Osteocyte (in vitro differentiated cells): ENCODE results near the gene DHDH. TPM values are rescaled to one million over a fixed set of nuclear protein-coding genes. Genes with fewer than 3 reads are reported as not detected.
"Not testable (repeated sequence)": the region's sequence is repeated elsewhere in the genome, so short reads cannot be mapped to it uniquely, and the experiment has no call there.

ENCODE experiments used
- DNase-seq: peaks from one replicate; pipeline ENCODE4 v3.0.0; 2021; ENCODE audit warnings: mixed read lengths; ENCODE audit not compliant: unreplicated experiment; ENCODE audit errors: extremely low spot score
- H3K27ac Mint-ChIP-seq: one replicate; pipeline ENCODE4 v1.8.0; 2021; ENCODE audit warnings: mild to moderate bottlenecking, mixed read lengths; ENCODE audit not compliant: unreplicated experiment
- H3K27me3 Mint-ChIP-seq: one replicate; pipeline ENCODE4 v1.8.0; 2021; ENCODE audit warnings: mixed read lengths; ENCODE audit not compliant: unreplicated experiment
- H3K36me3 Mint-ChIP-seq: one replicate; pipeline ENCODE4 v1.8.0; 2021; ENCODE audit warnings: mixed read lengths; ENCODE audit not compliant: unreplicated experiment
- H3K4me1 Mint-ChIP-seq: one replicate; pipeline ENCODE4 v1.8.0; 2021; ENCODE audit warnings: mixed read lengths; ENCODE audit not compliant: unreplicated experiment
- H3K4me3 Mint-ChIP-seq: one replicate; pipeline ENCODE4 v1.8.0; 2021; ENCODE audit warnings: mild to moderate bottlenecking, moderate library complexity, mixed read lengths; ENCODE audit not compliant: unreplicated experiment
- H3K9me3 Mint-ChIP-seq: one replicate; pipeline ENCODE4 v1.8.0; 2021; ENCODE audit warnings: mixed read lengths; ENCODE audit not compliant: unreplicated experiment
- total RNA-seq: library from RNA; stranded (reverse); gene quantifications from 2 replicates; pipeline ENCODE4 v1.2.1, GENCODE V29; 2021
- TF ChIP-seq, protein P1 (sequence below): fragments of 200-600 bp; sonication (generic); IDR thresholded peaks from 2 replicates; pipeline ENCODE4 v1.5.0; 2021; ENCODE audit warnings: antibody characterized with exemption, mild to moderate bottlenecking, moderate library complexity

Gene DHDH
- total RNA-seq, 1 donor from 2014 or later, result 0.67 TPM

DNA sequence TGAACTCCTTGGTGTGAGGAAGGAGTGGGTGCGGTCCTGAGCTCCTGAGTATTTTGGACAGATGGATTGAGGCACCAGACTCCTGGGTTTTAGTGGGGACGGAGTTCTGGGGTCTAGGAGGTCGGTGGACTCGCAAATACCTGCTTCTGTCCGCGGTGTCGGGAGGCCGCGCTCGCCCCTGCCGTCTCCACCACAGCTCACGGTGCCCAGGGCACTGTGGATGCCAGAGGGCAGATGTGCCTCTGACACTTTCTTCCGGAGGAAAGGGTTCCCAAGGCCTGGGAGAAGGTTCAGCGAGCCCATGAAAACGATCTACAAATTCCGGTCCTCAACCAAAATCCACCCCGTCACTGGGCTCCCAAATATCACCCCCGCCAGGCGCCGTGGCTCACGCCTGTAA is 38.3 kb upstream of the DHDH start:
- no peaks in the 10 kb centered on the region for H3K27me3 Mint-ChIP-seq
- H3K4me1 Mint-ChIP-seq, result peaks cover 10% of the 10 kb centered on the region
- no peak overlapping the region for H3K4me3 Mint-ChIP-seq
- DNase-seq, result no peak
- no peaks in the 10 kb centered on the region for H3K9me3 Mint-ChIP-seq
- TF ChIP-seq, protein P1, sequence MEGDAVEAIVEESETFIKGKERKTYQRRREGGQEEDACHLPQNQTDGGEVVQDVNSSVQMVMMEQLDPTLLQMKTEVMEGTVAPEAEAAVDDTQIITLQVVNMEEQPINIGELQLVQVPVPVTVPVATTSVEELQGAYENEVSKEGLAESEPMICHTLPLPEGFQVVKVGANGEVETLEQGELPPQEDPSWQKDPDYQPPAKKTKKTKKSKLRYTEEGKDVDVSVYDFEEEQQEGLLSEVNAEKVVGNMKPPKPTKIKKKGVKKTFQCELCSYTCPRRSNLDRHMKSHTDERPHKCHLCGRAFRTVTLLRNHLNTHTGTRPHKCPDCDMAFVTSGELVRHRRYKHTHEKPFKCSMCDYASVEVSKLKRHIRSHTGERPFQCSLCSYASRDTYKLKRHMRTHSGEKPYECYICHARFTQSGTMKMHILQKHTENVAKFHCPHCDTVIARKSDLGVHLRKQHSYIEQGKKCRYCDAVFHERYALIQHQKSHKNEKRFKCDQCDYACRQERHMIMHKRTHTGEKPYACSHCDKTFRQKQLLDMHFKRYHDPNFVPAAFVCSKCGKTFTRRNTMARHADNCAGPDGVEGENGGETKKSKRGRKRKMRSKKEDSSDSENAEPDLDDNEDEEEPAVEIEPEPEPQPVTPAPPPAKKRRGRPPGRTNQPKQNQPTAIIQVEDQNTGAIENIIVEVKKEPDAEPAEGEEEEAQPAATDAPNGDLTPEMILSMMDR, result no peak
- H3K36me3 Mint-ChIP-seq, result peaks cover 1% of the 10 kb centered on the region
- no peak overlapping the region for H3K27ac Mint-ChIP-seq

DNA sequence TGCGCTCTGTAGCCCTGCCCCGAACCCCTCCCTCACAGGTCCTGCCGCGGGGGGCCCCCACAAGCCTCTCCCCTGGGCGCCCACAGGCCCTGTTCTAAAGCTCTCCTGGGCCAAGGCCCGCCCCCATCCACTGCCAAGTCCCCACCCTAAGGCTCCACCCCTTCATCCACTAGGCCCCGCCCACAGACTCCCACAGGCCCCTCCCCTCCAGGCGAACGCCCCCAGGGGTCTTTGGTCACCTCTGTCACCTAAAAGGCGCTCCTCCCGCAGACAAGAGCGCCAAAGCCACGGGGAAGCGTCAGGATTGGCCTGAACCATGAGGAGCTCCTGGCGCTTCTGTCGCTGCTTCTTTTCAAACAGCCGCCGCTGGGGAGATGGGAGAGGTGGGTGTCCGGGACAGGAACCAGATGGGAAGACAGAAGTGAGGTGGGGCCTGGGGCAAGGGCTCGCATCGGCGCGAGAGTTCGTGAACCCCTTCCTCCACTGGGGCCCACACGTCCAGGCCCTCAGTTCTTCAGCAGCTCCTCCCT is 37.2 kb upstream of the DHDH start:
- H3K36me3 Mint-ChIP-seq, result peaks cover 2% of the 10 kb centered on the region
- no peak overlapping the region for H3K27ac Mint-ChIP-seq
- no peak overlapping the region for H3K4me3 Mint-ChIP-seq
- peaks cover 15% of the 10 kb centered on the region for H3K4me1 Mint-ChIP-seq
- TF ChIP-seq, protein P1, result no peak
- DNase-seq, result no peak
- no peaks in the 10 kb centered on the region for H3K9me3 Mint-ChIP-seq
- H3K27me3 Mint-ChIP-seq, result no peaks in the 10 kb centered on the region

GRCh38 chr19:48897181-48897580 is 36.3 kb upstream of the DHDH start:
- TF ChIP-seq, protein P1, result no peak
- DNase-seq, result no peak
- H3K9me3 Mint-ChIP-seq, result no peaks in the 10 kb centered on the region
- H3K36me3 Mint-ChIP-seq, result peaks cover 5% of the 10 kb centered on the region
- H3K4me1 Mint-ChIP-seq, result peaks cover 21% of the 10 kb centered on the region
- no peak overlapping the region for H3K4me3 Mint-ChIP-seq
- H3K27ac Mint-ChIP-seq, result no peak overlapping the region
- H3K27me3 Mint-ChIP-seq, result no peaks in the 10 kb centered on the region

GRCh38 chr19:48899386-48899749 is 34.1 kb upstream of the DHDH start:
- H3K4me3 Mint-ChIP-seq, result peak overlapping the region; percentile 95
- DNase-seq, H3K36me3 Mint-ChIP-seq, H3K27me3 Mint-ChIP-seq, H3K9me3 Mint-ChIP-seq: not testable (repeated sequence)
- peaks cover 26% of the 10 kb centered on the region for H3K4me1 Mint-ChIP-seq
- peak overlapping the region; percentile 97 for H3K27ac Mint-ChIP-seq

DNA sequence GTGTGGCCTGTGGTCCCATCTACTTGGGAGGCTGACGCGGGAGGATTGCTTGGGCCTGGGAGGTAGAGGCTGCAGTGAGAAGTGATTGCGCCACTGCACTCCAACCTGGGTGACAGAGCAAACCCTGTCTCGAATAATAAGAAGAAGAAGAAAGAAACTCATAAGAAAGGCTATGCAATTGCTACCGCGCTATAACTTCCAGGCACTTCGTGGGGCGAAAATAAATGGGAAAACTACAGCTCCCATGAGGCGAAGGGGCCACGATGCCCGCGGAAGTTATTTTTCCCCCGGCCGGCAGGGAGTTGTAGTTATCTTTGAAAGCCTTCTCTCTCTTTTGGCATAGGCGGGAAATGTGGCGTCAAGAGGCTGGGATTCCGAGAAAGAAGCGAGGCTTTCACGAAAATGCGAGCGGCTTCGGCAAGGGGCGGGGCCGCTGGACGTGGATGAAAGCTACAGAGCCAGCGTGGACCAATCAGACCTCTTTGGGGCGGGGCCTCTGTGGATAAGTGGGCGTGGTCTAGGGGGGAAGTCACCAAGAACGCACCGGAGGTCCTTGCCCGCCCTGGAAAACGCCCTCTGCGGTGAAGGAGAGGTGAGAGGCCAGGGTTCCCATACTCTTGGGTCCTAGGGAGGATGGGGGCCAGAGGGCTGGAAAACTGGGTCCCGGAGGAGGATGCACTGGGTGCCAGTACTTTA is 33.6 kb upstream of the DHDH start, which contains the start of gene NUCB1:
Gene NUCB1 (plus strand): TSS at position 532 of the 696 bp plus-strand sequence. CDS start 485 bp downstream, outside the sequence.
- Mint-ChIP-seq H3K4me1 (peaks cover 26% of the 10 kb centered on the region), H3K36me3 (peaks cover 9% of the 10 kb centered on the region), H3K4me3 (peak within 1 kb of the TSS; percentile 95), H3K27me3 (no peaks in the 10 kb centered on the region), H3K9me3 (no peaks in the 10 kb centered on the region), H3K27ac (peak within 1 kb of the TSS; percentile 97)
- DNase-seq, result peak; percentile 99
- TF ChIP-seq, protein P1, result peak; percentile 40
